GM23338 (cell line): ENCODE results near the gene GCFC2.

Source experiments
- CREB1 ChIP-seq: fragments of 250-450 bp; sonication (Bioruptor Pico); IDR thresholded peaks from 2 replicates; pipeline ENCODE4 v1.5.0; 2020; ENCODE audit warnings: low read depth, mild to moderate bottlenecking, moderate library complexity
- CTCF ChIP-seq, 2 experiments: fragments of 200-600 bp in 1 of 2; sonication (generic) in 1 of 2; conservative IDR thresholded peaks; 2 replicates each; pipeline versions ENCODE4 v1.5.1 to v1.6.1; 2016 to 2017; ENCODE audit warnings: antibody characterized with exemption in 2 of 2, low read depth in 2 of 2, mild to moderate bottlenecking in 2 of 2, moderate library complexity in 1 of 2
- EZH2 ChIP-seq: fragments of 200-600 bp; sonication (generic); IDR thresholded peaks from one replicate; pipeline ENCODE4 v1.8.0; 2017; ENCODE audit warnings: antibody characterized with exemption, mild to moderate bottlenecking, low read depth; ENCODE audit not compliant: unreplicated experiment
- EZH2phosphoT487 ChIP-seq: fragments of 200-600 bp; sonication (generic); IDR thresholded peaks from one replicate; pipeline ENCODE4 v1.8.1; 2018; ENCODE audit warnings: antibody characterized with exemption; ENCODE audit not compliant: unreplicated experiment
- JUNB ChIP-seq: IDR thresholded peaks from one replicate; pipeline ENCODE4 v1.6.1; 2016; ENCODE audit warnings: antibody characterized with exemption; ENCODE audit not compliant: unreplicated experiment
- POLR2AphosphoS5 ChIP-seq: IDR thresholded peaks from 2 replicates; pipeline ENCODE4 v1.6.1; 2016; ENCODE audit warnings: antibody characterized with exemption, low read depth
- TF ChIP-seq, protein P1 (sequence below): IDR thresholded peaks from one replicate; pipeline ENCODE4 v1.6.1; 2018; ENCODE audit warnings: antibody characterized with exemption; ENCODE audit not compliant: unreplicated experiment
- TF ChIP-seq, protein P2 (sequence below): fragments of 250-450 bp; sonication (Bioruptor Pico); IDR thresholded peaks from 2 replicates; pipeline ENCODE4 v1.5.0; 2020; ENCODE audit warnings: mild to moderate bottlenecking, moderate library complexity

DNA sequence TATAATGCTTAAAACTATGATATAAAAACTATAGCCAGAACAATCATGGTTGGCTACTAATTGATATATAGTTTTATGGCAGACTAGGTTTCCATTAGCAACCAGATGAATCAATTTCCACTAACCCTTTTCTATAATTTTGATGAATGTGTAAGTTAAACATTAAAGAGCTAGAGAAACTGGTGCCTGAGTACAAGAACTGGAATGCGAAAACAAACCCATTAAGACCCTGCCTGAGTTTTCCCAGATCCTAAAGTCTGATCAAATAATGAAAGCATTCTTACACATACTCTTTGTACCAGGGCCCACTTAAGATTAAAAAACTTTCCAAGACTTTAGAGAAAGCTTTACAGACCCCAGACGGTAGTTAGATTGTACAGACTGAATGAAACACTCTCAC, 42.8 kb downstream of the GCFC2 start:
- no peak for TF ChIP-seq CTCF (conservative IDR thresholded peaks at IDR 0.05; ENCODE audit: low read depth in 2 of 2)
- no peak for TF ChIP-seq EZH2phosphoT487
- no peak for TF ChIP-seq EZH2
- TF ChIP-seq POLR2AphosphoS5: no peak
- no peak for TF ChIP-seq CREB1 (CRISPR knock-in tag)
- TF ChIP-seq, protein P1, sequence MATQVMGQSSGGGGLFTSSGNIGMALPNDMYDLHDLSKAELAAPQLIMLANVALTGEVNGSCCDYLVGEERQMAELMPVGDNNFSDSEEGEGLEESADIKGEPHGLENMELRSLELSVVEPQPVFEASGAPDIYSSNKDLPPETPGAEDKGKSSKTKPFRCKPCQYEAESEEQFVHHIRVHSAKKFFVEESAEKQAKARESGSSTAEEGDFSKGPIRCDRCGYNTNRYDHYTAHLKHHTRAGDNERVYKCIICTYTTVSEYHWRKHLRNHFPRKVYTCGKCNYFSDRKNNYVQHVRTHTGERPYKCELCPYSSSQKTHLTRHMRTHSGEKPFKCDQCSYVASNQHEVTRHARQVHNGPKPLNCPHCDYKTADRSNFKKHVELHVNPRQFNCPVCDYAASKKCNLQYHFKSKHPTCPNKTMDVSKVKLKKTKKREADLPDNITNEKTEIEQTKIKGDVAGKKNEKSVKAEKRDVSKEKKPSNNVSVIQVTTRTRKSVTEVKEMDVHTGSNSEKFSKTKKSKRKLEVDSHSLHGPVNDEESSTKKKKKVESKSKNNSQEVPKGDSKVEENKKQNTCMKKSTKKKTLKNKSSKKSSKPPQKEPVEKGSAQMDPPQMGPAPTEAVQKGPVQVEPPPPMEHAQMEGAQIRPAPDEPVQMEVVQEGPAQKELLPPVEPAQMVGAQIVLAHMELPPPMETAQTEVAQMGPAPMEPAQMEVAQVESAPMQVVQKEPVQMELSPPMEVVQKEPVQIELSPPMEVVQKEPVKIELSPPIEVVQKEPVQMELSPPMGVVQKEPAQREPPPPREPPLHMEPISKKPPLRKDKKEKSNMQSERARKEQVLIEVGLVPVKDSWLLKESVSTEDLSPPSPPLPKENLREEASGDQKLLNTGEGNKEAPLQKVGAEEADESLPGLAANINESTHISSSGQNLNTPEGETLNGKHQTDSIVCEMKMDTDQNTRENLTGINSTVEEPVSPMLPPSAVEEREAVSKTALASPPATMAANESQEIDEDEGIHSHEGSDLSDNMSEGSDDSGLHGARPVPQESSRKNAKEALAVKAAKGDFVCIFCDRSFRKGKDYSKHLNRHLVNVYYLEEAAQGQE: no peak
- TF ChIP-seq, protein P2, sequence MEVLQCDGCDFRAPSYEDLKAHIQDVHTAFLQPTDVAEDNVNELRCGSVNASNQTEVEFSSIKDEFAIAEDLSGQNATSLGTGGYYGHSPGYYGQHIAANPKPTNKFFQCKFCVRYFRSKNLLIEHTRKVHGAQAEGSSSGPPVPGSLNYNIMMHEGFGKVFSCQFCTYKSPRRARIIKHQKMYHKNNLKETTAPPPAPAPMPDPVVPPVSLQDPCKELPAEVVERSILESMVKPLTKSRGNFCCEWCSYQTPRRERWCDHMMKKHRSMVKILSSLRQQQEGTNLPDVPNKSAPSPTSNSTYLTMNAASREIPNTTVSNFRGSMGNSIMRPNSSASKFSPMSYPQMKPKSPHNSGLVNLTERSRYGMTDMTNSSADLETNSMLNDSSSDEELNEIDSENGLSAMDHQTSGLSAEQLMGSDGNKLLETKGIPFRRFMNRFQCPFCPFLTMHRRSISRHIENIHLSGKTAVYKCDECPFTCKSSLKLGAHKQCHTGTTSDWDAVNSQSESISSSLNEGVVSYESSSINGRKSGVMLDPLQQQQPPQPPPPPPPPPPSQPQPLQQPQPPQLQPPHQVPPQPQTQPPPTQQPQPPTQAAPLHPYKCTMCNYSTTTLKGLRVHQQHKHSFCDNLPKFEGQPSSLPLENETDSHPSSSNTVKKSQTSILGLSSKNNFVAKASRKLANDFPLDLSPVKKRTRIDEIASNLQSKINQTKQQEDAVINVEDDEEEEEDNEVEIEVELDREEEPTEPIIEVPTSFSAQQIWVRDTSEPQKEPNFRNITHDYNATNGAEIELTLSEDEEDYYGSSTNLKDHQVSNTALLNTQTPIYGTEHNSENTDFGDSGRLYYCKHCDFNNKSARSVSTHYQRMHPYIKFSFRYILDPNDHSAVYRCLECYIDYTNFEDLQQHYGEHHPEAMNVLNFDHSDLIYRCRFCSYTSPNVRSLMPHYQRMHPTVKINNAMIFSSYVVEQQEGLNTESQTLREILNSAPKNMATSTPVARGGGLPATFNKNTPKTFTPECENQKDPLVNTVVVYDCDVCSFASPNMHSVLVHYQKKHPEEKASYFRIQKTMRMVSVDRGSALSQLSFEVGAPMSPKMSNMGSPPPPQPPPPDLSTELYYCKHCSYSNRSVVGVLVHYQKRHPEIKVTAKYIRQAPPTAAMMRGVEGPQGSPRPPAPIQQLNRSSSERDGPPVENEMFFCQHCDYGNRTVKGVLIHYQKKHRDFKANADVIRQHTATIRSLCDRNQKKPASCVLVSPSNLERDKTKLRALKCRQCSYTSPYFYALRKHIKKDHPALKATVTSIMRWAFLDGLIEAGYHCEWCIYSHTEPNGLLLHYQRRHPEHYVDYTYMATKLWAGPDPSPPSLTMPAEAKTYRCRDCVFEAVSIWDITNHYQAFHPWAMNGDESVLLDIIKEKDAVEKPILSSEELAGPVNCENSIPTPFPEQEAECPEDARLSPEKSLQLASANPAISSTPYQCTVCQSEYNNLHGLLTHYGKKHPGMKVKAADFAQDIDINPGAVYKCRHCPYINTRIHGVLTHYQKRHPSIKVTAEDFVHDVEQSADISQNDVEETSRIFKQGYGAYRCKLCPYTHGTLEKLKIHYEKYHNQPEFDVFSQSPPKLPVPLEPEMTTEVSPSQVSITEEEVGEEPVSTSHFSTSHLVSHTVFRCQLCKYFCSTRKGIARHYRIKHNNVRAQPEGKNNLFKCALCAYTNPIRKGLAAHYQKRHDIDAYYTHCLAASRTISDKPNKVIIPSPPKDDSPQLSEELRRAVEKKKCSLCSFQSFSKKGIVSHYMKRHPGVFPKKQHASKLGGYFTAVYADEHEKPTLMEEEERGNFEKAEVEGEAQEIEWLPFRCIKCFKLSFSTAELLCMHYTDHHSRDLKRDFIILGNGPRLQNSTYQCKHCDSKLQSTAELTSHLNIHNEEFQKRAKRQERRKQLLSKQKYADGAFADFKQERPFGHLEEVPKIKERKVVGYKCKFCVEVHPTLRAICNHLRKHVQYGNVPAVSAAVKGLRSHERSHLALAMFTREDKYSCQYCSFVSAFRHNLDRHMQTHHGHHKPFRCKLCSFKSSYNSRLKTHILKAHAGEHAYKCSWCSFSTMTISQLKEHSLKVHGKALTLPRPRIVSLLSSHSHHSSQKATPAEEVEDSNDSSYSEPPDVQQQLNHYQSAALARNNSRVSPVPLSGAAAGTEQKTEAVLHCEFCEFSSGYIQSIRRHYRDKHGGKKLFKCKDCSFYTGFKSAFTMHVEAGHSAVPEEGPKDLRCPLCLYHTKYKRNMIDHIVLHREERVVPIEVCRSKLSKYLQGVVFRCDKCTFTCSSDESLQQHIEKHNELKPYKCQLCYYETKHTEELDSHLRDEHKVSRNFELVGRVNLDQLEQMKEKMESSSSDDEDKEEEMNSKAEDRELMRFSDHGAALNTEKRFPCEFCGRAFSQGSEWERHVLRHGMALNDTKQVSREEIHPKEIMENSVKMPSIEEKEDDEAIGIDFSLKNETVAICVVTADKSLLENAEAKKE (CRISPR knock-in tag): no peak
- no peak for TF ChIP-seq JUNB
